HG03565 (cell line): ENCODE results near the gene TAS2R41.

Source experiments
- ATAC-seq: cut with Tn5 transposase; IDR thresholded peaks from one replicate; pipeline ENCODE4 v1.9.1; 2021; ENCODE audit warnings: mild to moderate bottlenecking, moderate library complexity; ENCODE audit not compliant: unreplicated experiment

TAS2R41 gene

GRCh38 chr7:143477501-143478150, at the start of gene TAS2R41:
TSS of gene TAS2R41 (plus strand) at chr7:143477873. CDS start at chr7:143477873, 0 bp downstream.
- no peak for ATAC-seq

GRCh38 chr7:143429770-143430698, 47.6 kb upstream of the TAS2R41 start:
- no peak for ATAC-seq

GRCh38 chr7:143431109-143431508, 46.6 kb upstream of the TAS2R41 start:
- ATAC-seq, result no peak

- ATAC-seq, result no peak
These were observed 43.9 kb upstream of the TAS2R41 start for GRCh38 chr7:143433759-143434158.

- no peak for ATAC-seq
These were observed 43.0 kb upstream of the TAS2R41 start for GRCh38 chr7:143434660-143435059.

GRCh38 chr7:143435266-143435665, 42.4 kb upstream of the TAS2R41 start:
- ATAC-seq, result no peak

- ATAC-seq, result peak; percentile 67
These were observed 41.2 kb upstream of the TAS2R41 start for GRCh38 chr7:143436325-143436946.

GRCh38 chr7:143437578-143437977, 40.1 kb upstream of the TAS2R41 start:
- no peak for ATAC-seq

GRCh38 chr7:143439866-143440265, 37.8 kb upstream of the TAS2R41 start:
- ATAC-seq, result no peak

GRCh38 chr7:143443153-143443552, 34.5 kb upstream of the TAS2R41 start, which contains the start of gene TAS2R60:
TSS of gene TAS2R60 (plus strand) at chr7:143443453. CDS start at chr7:143443453, 0 bp downstream.
- ATAC-seq, result no peak

GRCh38 chr7:143444063-143444782, 33.5 kb upstream of the TAS2R41 start:
- no peak for ATAC-seq

- no peak for ATAC-seq
These were observed 32.9 kb upstream of the TAS2R41 start for GRCh38 chr7:143444785-143445184.

- no peak for ATAC-seq
These were observed 30.2 kb upstream of the TAS2R41 start for GRCh38 chr7:143447466-143447865.

GRCh38 chr7:143448429-143448828, 29.2 kb upstream of the TAS2R41 start:
- ATAC-seq, result no peak

GRCh38 chr7:143449793-143450192, 27.9 kb upstream of the TAS2R41 start:
- ATAC-seq, result no peak

GRCh38 chr7:143451122-143451521, 26.6 kb upstream of the TAS2R41 start:
- no peak for ATAC-seq

GRCh38 chr7:143451746-143452145, 25.9 kb upstream of the TAS2R41 start:
- ATAC-seq, result no peak

- no peak for ATAC-seq
These were observed 25.2 kb upstream of the TAS2R41 start for GRCh38 chr7:143452495-143452894.

GRCh38 chr7:143454091-143454680, 23.5 kb upstream of the TAS2R41 start:
- no peak for ATAC-seq

GRCh38 chr7:143455491-143455890, 22.2 kb upstream of the TAS2R41 start:
- no peak for ATAC-seq
